Activated CD8-positive, alpha-beta memory T cell treated with anti-CD3 and anti-CD28 coated beads, Interleukin-2, amount 50 U/mL, for 24 hours (primary cell): ENCODE data around the gene SPG11.

ENCODE experiments used
- DNase-seq: peaks from one replicate; pipeline ENCODE4 v3.0.0-alpha.2; 2020; ENCODE audit errors: extremely low read depth

SPG11 gene

GRCh38 chr15:44519537-44519936 is 143.9 kb downstream of the SPG11 start:
- DNase-seq: no peak

GRCh38 chr15:44516436-44516835 is 147.0 kb downstream of the SPG11 start:
- no peak for DNase-seq
